ENCODE results near the gene ASNSD1.
A peak's percentile ranks its signal among the peaks of the same experiment; 100 is the strongest.

The ASNSD1 gene

DNA sequence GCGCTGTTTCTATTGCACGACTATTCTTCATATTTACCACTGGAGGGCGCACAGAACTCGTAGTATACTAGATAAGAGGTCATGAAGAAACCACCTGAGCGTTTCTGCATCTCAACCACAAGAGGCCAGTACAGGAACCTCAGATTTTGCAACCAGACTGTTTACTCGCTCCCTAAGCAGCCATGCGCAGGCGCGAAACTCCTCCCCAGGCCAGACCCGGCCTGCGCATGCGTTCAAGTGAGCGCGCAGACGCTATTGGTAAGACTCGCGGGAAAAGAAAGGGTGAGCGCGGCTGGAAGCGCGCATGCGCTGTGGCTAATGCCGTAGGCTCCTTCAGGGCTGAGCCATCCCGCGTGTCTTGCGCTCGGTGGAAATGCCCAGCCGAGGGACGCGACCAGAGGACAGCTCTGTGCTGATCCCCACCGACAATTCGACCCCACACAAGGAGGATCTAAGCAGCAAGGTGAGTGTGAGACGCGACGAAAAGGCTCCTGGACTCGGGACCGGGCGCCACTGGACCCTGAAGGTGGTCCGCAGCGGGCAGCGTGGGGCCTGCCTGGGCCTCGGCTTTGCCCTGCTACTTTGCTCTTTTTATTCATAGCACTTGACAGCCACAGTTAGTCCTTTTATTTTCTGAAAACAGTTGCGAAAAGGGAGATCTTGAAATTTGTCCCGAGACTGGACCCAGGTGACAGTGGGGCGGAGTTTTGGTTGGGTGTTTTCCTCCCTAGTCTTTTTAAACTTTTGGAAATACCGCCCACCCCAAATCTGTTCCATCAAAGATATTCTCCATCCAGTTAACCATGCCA is at the start of gene ASNSD1:
Gene ASNSD1, plus strand, starts transcription at position 312 of the 809 bp plus-strand sequence. CDS start 4,674 bp downstream, outside the sequence.
- peak; percentile 99 for DNase-seq

GRCh38 chr2:189613077-189613636 is 48.1 kb upstream of the ASNSD1 start:
- DNase-seq, result peak; percentile 14

DNA sequence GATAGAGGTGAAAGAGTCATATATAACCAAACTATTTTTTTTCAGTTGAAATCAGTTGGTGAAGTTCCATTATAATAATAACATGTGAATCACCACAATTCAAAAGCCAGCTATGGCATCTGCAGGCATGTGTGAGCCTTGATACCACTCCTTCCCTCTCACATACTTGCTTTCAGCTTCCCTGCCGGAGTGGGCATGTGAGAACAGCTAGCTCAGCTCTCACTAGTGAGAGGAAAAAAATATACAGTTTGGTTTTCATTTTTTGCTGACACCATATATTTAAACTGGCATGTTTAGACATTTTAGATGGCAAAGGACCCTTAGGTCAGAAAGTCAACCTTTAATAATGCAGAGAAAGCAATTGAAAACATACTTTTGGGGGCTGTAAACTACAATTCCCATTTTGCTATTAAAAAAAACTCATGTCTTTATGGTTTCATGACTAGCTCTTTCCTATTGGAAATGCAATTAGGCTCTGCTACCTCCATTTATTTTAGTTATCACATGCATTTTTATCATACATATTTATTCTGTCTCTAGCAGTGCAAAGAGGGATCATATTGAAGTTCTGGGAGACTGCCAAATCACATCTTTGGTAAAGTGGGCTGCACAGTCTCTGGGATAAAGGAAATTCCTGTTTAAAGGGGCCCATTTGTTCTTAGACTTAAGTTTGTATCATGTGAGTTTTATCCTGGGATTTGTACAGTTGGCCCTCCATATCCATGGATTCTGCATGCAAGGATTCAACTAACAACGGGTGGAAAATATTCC is 47.4 kb upstream of the ASNSD1 start:
- no peak for DNase-seq

- no peak for DNase-seq
Measured at GRCh38 chr2:189614585-189614984, 46.7 kb upstream of the ASNSD1 start.

GRCh38 chr2:189618197-189618596 is 43.1 kb upstream of the ASNSD1 start:
- no peak for DNase-seq

GRCh38 chr2:189621781-189622180 is 39.5 kb upstream of the ASNSD1 start:
- no peak for DNase-seq

DNA sequence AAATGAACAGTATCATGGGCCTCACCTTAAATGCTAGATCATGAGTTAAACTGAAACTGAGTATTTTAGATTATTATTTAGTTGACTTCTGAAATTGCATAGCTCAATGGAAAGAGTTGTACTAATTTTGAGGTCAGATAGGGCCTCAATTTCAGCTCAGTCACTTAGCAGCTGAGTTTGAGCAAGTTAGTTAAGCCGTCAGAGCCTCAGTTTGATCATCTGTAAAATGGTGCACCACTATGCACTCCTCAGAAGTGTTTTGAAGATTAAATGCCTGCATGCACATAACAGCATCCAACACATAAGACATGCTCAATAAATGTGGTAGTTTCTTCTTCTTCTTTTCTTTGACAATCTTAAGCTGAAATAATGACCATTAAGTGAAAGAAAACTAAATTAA is 38.2 kb upstream of the ASNSD1 start:
- DNase-seq, result no peak

DNA sequence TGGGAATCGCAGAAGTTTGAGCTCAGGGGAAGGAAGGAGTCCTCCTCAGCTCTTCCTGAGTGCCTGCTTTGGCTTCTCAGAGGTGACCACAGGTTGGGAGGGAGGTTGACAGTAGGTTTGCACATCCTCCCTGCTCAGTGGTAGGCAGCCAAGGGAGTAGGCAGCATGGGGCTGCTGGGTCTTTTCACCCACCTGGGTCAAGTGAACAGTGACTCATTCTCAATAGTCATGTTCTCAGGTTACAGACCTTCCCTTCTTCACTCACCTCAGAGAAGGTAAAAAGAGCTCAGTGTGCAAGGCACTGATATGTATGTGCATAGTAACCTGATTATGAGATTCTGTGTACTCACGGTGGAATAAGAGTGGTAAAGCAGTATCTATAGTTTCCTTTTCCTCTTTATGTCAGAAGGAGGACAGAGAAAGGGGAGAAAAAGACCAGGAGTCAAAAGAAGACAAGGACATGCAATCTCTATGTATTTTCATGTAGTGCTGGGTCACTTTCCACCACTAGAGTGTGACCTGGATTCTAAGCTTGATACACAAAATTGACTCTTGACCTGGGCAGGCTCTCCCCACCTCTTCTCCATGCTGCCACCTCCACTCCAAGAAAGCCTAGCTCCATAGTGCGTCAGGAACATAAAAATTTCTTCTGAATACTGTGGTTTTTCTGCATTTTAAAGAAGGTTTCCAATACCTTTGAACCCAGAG is 36.5 kb upstream of the ASNSD1 start:
- no peak for DNase-seq

GRCh38 chr2:189625636-189626035 is 35.6 kb upstream of the ASNSD1 start:
- DNase-seq, result no peak

- no peak for DNase-seq
Measured at GRCh38 chr2:189627789-189628188, 33.5 kb upstream of the ASNSD1 start.

GRCh38 chr2:189628817-189629530 is 32.3 kb upstream of the ASNSD1 start:
- no peak for DNase-seq

GRCh38 chr2:189629531-189630453 is 31.5 kb upstream of the ASNSD1 start:
- no peak for DNase-seq

- no peak for DNase-seq
Measured at GRCh38 chr2:189631849-189632248, 29.4 kb upstream of the ASNSD1 start.

GRCh38 chr2:189633392-189633811 is 27.9 kb upstream of the ASNSD1 start:
- DNase-seq, result no peak

GRCh38 chr2:189635353-189635752 is 25.9 kb upstream of the ASNSD1 start:
- no peak for DNase-seq

GRCh38 chr2:189638301-189639006 is 22.8 kb upstream of the ASNSD1 start:
- no peak for DNase-seq

DNA sequence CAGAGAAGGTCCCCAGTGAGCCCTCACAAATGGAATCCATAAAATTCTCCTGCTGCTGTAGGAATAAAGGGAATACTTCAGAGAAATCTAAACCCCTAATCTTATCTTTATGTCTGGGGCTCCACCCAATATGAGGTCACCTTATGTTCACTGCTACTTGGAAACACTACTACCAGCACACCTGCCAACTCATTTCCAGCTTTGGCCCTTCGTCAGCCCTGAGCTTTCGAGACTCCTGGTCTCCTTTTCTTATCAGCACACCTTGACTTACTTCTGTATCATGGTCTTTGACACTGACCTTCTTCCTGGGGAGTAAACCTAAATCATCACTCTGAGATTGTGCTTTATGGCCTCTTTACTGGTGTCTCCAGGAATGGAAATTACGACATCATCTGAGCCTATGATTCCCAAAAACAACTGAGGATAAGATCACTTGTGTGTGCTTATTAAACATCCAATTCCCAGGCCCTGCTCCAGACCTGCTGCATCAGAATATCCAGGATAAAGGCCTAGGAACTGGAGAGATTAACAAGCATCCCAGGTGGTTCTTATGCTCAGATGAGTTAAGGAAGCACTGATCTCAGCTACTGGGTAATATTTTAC is 22.2 kb upstream of the ASNSD1 start:
- DNase-seq, result no peak

- no peak for DNase-seq
Measured at GRCh38 chr2:189641002-189641401, 20.3 kb upstream of the ASNSD1 start.

DNA sequence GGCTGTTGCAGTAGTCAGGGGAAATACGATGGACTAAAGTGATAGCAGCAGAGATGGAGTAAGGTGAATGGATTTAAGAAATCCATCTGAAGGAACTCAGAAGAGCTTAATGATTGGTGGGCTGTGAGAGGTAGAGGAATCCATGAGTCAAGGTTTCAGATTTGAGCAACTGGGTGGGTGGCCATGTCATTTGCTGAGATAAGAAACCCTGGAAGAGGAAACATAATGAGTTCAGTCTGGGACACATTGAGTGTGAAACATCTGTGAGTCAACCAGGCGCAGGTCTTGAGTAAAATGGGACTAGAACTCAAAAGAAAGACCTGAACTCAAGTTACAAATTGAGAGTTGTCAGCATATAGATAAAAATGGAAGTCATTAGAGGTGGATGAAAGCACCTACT is 19.7 kb upstream of the ASNSD1 start:
- DNase-seq, result no peak

DNA sequence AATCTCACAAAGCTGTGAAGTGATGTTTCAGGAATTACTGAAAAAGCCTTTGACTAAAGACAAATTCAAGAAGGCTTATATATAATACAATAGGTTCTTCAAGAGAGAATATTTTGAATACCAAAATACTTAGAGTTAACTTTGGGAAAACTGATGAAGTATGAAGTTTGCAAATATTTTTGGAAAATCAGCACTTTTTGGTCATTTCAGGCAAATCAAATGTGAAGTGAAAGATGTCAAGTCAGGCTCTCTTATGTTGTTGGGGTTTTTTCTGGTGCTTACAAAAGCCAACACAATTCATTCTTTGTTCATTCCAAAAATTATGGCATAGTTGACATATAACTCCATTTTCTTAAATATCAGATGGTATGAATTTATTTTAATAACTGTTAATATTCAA is 14.7 kb upstream of the ASNSD1 start:
- DNase-seq, result no peak
